ENCODE measurements around the gene CBR1. TPM values are rescaled to one million over a fixed set of nuclear protein-coding genes. Genes with fewer than 3 reads are reported as not detected.

The CBR1 gene
- total RNA-seq, 1 experiment from 2014 or later: 41.1 TPM

- TF ChIP-seq CTCF (IDR thresholded peaks at IDR 0.05; ENCODE audit: insufficient read depth in 1 of 2, low read depth in 1 of 2, low read length in 1 of 2, severe bottlenecking in 1 of 2, unreplicated experiment in 1 of 2): no peak
- no peak overlapping the region for H3K4me3 ChIP-seq (ENCODE audit: low read depth, low read length)
- no peaks in the 10 kb centered on the region for H3K4me1 ChIP-seq
- Mint-ChIP-seq H3K27ac (ENCODE audit: unreplicated experiment) (no peak overlapping the region), H3K9me3 (ENCODE audit: unreplicated experiment) (no peaks in the 10 kb centered on the region), H3K36me3 (ENCODE audit: insufficient read depth, unreplicated experiment) (peaks cover 41% of the 10 kb centered on the region), H3K4me1 (ENCODE audit: low read depth, unreplicated experiment) (peaks cover 9% of the 10 kb centered on the region), H3K27me3 (ENCODE audit: insufficient read depth, unreplicated experiment) (no peaks in the 10 kb centered on the region), H3K4me3 (ENCODE audit: unreplicated experiment) (no peak overlapping the region)
- H3K27me3 ChIP-seq (replicated peaks; ENCODE audit: control insufficient read depth, insufficient read depth, low read length): no peaks in the 10 kb centered on the region
- no peaks in the 10 kb centered on the region; the same call in 1 of the 2 replicates for H3K36me3 ChIP-seq (ENCODE audit: control insufficient read depth, insufficient read depth, low read length)
- intact Hi-C loops (cut with micrococcal nuclease; ENCODE audit: unreplicated experiment): no loop called here
- ChIA-PET CTCF (no interaction called here), POLR2A (interaction anchor here (0.6 kb wide), 1 partner anchor 61 kb away, joined by 3 read pairs; no protein-coding TSS in a partner anchor)
- no peaks in the 10 kb centered on the region for H3K9me3 ChIP-seq
- BruUV-seq (replicated peaks): no TSS peak
- no peak for DNase-seq
Observed at GRCh38 chr21:36039861-36040260, 30.0 kb upstream of the CBR1 start.

GRCh38 chr21:36040389-36040788, 29.4 kb upstream of the CBR1 start:
- no peaks in the 10 kb centered on the region for H3K27me3 Mint-ChIP-seq (ENCODE audit: insufficient read depth, unreplicated experiment)
- H3K9me3 Mint-ChIP-seq (ENCODE audit: unreplicated experiment): no peaks in the 10 kb centered on the region
- BruUV-seq (replicated peaks): no TSS peak
- no peaks in the 10 kb centered on the region for H3K4me1 ChIP-seq
- H3K36me3 ChIP-seq (ENCODE audit: control insufficient read depth, insufficient read depth, low read length): no peaks in the 10 kb centered on the region; the same call in 1 of the 2 replicates
- peaks cover 41% of the 10 kb centered on the region for H3K36me3 Mint-ChIP-seq (ENCODE audit: insufficient read depth, unreplicated experiment)
- DNase-seq: no peak
- POLR2A ChIA-PET: no interaction called here
- H3K27me3 ChIP-seq (replicated peaks; ENCODE audit: control insufficient read depth, insufficient read depth, low read length): no peaks in the 10 kb centered on the region
- intact Hi-C loops (cut with micrococcal nuclease; ENCODE audit: unreplicated experiment): no loop called here
- no peak for TF ChIP-seq CTCF (IDR thresholded peaks at IDR 0.05; ENCODE audit: insufficient read depth in 1 of 2, low read depth in 1 of 2, low read length in 1 of 2, severe bottlenecking in 1 of 2, unreplicated experiment in 1 of 2)
- no peaks in the 10 kb centered on the region for H3K9me3 ChIP-seq
- no peak overlapping the region for H3K27ac Mint-ChIP-seq (ENCODE audit: unreplicated experiment)
- peaks cover 4% of the 10 kb centered on the region for H3K4me1 Mint-ChIP-seq (ENCODE audit: low read depth, unreplicated experiment)
- no peak overlapping the region for H3K4me3 ChIP-seq (ENCODE audit: low read depth, low read length)
- no peak overlapping the region for H3K4me3 Mint-ChIP-seq (ENCODE audit: unreplicated experiment)
- CTCF ChIA-PET: no interaction called here

GRCh38 chr21:36041910-36042309, 27.9 kb upstream of the CBR1 start:
- TF ChIP-seq CTCF (IDR thresholded peaks at IDR 0.05; ENCODE audit: insufficient read depth in 1 of 2, low read depth in 1 of 2, low read length in 1 of 2, severe bottlenecking in 1 of 2, unreplicated experiment in 1 of 2): no peak
- Mint-ChIP-seq H3K4me1 (ENCODE audit: low read depth, unreplicated experiment) (no peaks in the 10 kb centered on the region), H3K27ac (ENCODE audit: unreplicated experiment) (no peak overlapping the region), H3K27me3 (ENCODE audit: insufficient read depth, unreplicated experiment) (no peaks in the 10 kb centered on the region), H3K9me3 (ENCODE audit: unreplicated experiment) (no peaks in the 10 kb centered on the region), H3K36me3 (ENCODE audit: insufficient read depth, unreplicated experiment) (peaks cover 26% of the 10 kb centered on the region), H3K4me3 (ENCODE audit: unreplicated experiment) (no peak overlapping the region)
- no peaks in the 10 kb centered on the region for H3K27me3 ChIP-seq (replicated peaks; ENCODE audit: control insufficient read depth, insufficient read depth, low read length)
- no TSS peak for BruUV-seq (replicated peaks)
- CTCF ChIA-PET: no interaction called here
- no peak overlapping the region for H3K4me3 ChIP-seq (ENCODE audit: low read depth, low read length)
- H3K9me3 ChIP-seq: no peaks in the 10 kb centered on the region
- intact Hi-C loops (cut with micrococcal nuclease; ENCODE audit: unreplicated experiment): no loop called here
- DNase-seq: no peak
- POLR2A ChIA-PET: no interaction called here
- no peaks in the 10 kb centered on the region for H3K4me1 ChIP-seq
- H3K36me3 ChIP-seq (ENCODE audit: control insufficient read depth, insufficient read depth, low read length): no peaks in the 10 kb centered on the region; the same call in 1 of the 2 replicates

Data from Caco-2 (cell line).